Umbilical cord (tissue), 2 donors: ENCODE measurements around the gene CLEC4A. TPM values are rescaled to one million over a fixed set of nuclear protein-coding genes. Genes with fewer than 3 reads are reported as not detected.
"Not testable (repeated sequence)": the region's sequence is repeated elsewhere in the genome, so short reads cannot be mapped to it uniquely, and the experiment has no call there.

Experiments
- DNase-seq: peaks from one replicate; pipeline ENCODE4 v3.0.0-alpha.2; 2015; ENCODE audit warnings: low spot score
- total RNA-seq: library from RNA; depleted of rRNA; stranded (reverse); fragments of >200 nt; gene quantifications from one replicate; pipeline ENCODE4 v1.2.3, GENCODE V29; 2014; ENCODE audit warnings: low replicate concordance; ENCODE audit not compliant: insufficient read depth

The CLEC4A gene
- total RNA-seq, result 4.3 TPM

DNA sequence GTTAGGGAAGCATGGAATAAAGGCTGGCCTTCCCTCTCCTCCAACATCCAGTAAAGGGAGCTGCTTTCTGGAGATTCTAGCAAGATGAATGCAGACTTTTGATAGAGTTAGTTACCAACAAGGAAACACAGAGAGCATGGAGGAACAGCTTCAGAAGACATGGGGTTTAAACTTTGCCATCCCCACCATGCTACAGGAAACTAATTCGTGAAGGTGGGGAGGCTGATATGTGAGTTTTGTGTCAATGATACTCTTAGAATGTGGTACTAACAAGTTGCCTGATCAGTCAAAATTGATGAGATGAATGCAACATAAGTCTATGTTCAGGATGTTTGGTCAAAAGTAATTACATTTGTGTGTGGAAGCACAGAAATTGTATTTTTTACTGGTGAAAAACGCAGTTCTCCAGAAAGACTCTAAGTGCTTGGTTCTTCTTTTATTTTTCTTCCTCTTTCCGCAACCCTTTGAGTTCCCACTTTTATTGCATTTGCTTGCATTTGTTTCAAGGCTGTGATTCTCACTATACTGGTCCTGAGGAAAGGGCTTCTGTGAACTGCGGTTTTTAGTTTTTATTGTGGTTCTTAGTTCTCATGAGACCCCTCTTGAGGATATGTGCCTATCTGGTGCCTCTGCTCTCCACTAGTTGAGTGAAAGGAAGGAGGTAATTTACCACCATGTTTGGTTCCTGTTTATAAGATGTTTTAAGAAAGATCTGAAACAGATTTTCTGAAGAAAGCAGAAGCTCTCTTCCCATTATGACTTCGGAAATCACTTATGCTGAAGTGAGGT lies at the start of gene CLEC4A:
Gene CLEC4A, plus strand, starts transcription at position 494 of the 789 bp plus-strand sequence. Its CDS starts 262 bp downstream, at position 756.
- no peak for DNase-seq

GRCh38 chr12:8075935-8076334 lies 47.5 kb upstream of the CLEC4A start:
- DNase-seq, result no peak

- no peak for DNase-seq
These were observed 47.1 kb upstream of the CLEC4A start for GRCh38 chr12:8076366-8076765.

DNA sequence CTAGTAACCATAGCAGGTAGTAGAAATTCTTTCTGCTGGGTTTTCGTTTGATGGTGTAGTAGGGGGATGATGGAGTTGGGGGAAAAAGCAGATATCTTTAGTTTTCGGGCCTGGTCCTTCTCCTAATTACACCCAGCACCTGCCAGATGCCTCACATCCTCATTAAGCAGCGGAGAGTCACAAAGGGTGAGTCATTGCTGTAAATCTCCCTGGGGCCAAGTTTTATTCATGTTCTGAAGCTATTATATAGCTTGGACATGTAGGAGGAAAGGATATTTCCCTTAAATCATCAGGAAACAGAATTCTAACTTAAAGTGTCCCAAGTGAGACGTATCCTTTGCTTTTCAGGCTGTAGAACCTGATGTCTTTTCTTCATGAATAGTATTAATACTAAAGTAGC lies 46.2 kb upstream of the CLEC4A start:
- DNase-seq, result no peak

DNA sequence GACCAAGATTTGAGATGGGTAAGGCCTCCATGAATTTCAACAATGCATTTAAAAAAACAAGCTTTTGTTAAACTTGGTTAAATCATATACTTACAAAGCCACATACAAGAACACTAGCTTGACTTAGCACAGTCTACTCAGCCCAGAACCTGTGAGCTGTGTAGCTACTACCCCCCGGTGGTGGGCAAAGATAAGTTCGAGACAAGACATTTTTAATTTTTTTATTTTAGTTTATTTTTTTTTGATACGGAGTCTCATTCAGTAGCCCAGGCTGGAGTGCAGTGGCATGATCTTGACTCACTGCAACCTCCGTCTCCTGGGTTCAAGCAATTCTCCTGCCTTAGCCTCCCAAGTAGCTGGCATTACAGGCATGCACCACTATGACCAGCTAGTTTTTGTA lies 45.0 kb upstream of the CLEC4A start:
- DNase-seq, result peak; percentile 47

DNA sequence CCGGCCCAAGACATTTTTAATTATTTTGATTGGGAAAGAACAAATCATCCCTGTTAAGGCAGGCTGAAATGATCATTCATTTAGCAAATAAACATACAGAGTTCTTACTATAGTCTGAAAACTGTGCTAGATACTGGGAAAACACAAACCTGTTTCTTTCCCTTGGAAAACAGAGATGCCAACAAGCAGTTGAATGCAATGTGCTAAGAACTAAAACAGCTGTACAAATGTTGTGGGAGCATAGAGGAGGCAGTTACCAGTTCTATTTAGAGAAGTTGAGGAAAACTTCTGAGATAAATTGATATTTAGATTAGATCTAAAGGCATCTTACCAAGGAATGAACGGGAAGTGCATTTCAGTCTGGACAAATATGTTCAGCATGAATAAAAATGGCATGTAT lies 44.5 kb upstream of the CLEC4A start:
- DNase-seq, result no peak

DNA sequence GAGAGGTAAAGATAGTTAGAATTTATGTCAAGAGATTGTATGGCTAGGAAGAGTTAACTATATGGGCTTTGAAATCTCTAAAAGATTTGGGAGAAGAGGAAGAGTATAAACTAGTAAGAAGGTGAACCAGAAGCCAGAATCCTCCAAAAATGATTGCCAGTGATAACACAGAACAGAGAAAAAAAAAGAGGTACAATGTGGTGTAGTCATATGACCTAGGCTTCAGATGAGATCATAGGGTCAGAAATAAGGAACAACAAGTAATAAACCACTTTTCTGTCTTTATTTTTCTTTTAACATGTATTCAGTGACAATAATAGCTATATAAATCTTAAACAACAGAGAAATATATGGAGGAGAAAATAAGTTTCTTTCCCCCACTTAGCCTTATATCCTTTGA lies 43.3 kb upstream of the CLEC4A start:
- no peak for DNase-seq

DNA sequence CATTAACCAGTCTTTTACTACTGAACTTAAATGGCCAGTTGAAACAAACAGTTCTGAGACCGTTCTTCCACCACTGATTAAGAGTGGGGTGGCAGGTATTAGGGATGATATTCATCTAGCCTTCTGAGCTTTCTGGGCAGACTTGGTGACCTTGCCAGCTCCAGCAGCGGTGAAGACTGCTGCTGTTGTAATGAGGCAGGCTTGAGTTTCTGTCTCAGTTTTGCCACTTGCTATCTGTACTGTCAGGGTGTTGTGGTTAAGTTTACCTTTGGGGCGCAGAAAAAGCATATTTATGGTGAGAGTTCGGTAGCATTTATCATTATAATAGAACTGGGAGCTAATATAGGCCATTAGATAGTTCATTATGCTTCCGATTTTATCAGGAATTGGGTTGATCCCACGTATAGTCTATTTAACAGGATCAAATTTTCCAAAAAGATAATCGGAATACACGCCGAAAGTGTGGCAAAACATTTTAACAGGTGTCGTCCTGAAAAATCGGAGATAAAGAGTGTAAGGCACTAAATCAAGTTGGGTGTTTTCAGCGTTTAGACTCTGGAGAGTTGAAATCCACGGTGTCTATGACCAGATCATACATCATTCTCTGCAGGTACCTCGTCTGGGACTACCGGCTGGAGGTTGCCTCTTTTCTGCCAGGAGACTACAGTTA lies 42.0 kb upstream of the CLEC4A start:
- DNase-seq, result peak; percentile 7

GRCh38 chr12:8082808-8083100 lies 40.7 kb upstream of the CLEC4A start:
- no peak for DNase-seq

DNA sequence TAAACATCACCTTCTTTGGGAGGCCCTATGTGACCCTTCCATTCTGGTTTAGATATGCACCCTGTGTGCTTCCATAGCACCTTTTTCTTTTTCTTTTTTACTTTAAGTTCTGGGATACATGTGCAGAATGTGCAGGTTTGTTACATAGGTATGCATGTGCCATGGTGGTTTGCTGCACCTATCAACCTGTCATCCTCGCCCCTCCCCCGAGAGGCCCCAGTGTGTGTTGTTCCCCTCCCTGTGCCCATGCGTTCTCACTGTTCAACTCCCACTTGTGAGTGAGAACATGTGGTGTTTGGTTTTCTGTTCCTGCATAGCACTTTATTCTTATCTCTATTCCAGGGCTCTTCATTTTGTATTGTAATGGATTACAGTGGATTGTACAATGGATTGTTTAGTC lies 39.1 kb upstream of the CLEC4A start:
- not testable (repeated sequence) for DNase-seq

- no peak for DNase-seq
These were observed 35.8 kb upstream of the CLEC4A start for GRCh38 chr12:8087666-8088065.

- DNase-seq, result no peak
These were observed 34.8 kb upstream of the CLEC4A start for GRCh38 chr12:8088574-8088973.

DNA sequence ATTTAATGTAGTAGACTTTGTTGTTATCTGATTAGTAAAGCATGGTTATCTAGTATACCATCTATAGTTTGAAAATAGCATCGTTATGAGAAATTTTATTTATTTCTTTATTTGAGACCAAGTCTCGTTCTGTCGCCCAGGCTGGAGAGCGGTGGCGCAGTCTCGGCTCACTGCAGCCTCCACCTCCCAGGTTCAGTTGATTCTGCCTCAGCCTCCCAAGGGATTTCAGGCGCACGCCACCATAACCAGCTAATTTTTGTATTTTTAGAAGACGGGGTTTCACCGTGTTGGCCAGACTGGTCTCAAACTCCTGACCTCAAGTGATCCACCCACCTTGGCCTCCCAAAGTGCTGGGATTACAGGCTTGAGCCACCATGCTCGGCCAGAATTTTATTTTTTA lies 34.1 kb upstream of the CLEC4A start:
- DNase-seq, result not testable (repeated sequence)

GRCh38 chr12:8089716-8090115 lies 33.7 kb upstream of the CLEC4A start:
- DNase-seq, result no peak

GRCh38 chr12:8093291-8093690 lies 30.1 kb upstream of the CLEC4A start:
- DNase-seq, result no peak

DNA sequence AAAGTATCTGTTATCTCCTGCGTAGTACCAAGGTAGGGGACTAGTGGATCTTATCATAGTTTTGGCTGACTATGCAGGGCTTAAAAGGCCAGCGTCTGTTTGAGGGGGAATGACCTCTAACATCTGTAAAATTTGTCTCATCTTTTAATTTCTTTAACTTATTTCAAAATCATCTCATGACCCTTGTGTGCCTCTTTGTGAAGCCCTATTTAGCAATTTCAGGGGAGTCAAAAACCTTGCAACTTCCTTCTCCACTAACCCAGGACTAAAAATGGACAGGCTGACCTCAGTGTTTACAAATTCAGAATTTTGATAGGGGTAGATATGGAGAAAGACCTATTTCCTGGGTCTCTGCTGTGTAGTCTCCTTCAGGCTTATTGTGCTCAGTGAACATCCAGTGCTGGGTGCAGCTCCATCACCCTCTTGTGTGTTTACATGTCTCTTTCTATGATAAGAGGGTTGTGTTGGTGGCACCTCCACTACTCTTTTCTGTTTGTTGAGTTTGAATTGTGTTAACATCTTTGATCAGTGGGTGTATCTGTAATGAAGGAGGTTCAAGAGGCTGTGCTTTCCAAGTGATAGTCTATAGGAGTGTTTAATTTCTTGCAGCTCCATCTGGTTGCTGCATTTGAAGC lies 27.0 kb upstream of the CLEC4A start:
- no peak for DNase-seq

GRCh38 chr12:8099235-8099634 lies 24.2 kb upstream of the CLEC4A start:
- no peak for DNase-seq

- peak; percentile 76 for DNase-seq
These were observed 14.5 kb upstream of the CLEC4A start for GRCh38 chr12:8108808-8109398.

DNA sequence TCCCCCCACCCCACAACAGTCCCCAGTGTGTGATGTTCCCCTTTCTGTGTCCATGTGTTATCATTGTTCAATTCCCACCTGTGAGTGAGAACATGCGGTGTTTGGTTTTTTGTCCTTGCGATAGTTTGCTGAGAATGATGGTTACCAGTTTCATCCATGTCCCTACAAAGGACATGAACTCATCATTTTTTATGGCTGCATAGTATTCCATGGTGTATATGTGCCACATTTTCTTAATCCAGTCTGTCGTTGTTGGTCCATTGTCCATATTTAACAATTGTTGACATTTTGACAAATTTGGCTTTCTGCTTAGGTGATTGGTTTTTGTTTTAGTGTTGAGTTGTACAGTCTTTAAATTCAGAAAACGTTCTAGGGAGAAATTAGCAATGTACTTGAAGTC lies 10.3 kb upstream of the CLEC4A start:
- not testable (repeated sequence) for DNase-seq

GRCh38 chr12:8120072-8120713 lies 3.2 kb upstream of the CLEC4A start:
- no peak for DNase-seq

DNA sequence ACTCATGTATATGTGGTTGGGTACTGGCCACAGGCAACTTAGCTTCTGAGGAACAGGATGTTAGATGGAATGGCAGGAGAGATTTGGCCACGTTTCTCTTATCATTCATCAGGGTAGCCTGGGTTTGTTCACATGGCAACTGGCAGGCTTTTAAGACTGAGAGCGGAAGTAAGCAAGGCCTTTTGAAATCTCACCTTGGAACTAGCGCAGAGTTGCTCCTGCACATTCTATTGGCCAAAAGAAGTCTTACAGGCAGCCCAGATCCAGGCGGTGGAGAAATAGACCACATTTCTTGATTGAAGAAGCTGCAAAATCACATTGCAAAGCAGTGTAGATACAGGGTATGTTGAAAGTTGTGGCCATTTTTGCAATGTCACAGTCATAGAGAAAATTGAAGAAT lies 3.7 kb downstream of the CLEC4A start:
- no peak for DNase-seq
